Measurements from ENCODE around the gene CRMP1.

Gene CRMP1

DNA sequence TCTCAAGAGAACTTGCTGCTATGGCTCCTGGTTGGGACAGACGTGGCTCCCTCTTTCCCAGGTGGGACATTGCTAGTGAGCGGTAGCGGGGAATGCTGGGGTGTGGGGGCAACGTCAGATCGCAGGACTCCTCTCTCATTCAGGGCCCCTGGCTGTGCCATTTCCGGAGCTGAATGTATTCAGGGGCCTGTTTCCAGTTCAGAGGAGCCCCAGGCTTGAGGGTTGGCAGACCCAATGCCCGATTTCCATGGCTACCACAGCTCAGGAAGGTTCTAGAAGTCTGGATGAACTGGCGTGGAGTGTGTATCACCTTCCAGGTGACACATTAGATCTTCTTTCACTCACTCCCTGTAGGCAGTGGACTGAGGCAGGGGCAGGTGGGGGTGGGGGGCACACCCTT is 26.2 kb upstream of the CRMP1 start:
- DNase-seq: no peak

DNA sequence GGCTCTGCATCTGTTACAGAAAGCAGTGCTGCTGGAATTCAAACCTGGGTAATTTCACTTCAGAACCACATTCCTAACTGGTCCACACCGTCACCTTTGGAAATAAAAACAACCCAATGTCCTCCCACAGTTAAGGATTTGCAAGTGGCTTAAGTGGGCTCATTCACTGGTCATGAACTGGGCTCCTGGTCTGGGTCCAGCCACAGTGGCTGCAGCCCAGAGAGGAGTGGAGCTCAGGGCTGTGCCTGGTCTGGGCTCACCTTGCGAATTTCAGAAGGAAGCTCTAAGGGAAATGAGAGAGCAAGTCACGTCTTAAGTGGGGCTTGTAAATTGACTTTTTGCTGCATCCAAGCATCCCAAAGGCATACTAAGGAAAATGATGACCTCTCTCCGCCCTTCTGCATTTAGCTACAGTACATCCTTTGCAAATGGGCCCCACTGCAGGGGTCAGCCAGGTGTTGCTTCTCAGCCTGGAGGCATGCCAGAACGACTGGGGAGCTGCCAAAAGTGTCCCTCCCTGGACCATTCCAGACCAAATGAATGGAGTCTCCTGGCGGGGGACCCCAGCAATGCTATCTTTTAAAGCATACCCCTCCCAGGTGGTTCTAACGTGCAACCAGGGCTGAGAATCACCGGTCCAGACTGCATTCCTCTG is 25.6 kb upstream of the CRMP1 start:
- no peak for DNase-seq

DNA sequence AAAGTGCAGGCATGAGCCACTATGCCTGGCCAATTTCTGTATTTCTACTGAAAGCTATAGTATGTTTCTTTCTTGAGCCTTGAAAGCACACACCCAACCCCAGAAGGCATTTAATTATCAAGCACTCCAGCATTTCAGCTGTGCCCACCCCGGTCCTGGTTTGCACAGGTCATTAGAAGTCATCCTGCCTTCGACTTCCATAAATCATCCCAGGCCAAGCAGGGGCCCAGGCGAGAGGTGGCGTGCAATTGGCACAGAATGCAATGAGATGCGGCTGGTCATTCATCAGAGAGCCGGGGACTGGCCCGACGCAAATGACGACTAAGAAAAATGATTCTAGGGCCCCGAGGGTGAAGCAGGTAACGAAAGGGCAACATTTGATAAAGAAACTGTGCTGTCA is 24.8 kb upstream of the CRMP1 start:
- no peak for DNase-seq

DNA sequence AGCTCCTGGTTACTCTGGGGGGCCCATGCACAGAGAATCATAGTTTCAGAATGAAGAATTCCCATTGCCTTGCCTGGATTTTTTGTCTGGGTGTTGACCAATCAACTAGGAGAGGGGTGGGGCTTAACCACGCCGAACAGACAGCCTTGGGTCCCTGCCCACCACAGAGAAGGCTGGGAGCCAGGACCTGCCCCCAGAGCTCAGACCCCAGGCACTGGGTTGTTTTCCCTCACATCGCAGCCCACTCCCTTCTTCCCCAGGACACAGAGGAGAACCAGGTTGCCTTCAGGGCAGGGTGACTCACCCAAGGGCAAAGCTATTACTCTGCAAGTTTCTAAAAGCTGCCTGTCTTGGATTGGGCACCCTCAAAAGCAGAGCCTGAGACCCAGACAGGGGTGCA is 23.3 kb upstream of the CRMP1 start:
- DNase-seq: no peak

DNA sequence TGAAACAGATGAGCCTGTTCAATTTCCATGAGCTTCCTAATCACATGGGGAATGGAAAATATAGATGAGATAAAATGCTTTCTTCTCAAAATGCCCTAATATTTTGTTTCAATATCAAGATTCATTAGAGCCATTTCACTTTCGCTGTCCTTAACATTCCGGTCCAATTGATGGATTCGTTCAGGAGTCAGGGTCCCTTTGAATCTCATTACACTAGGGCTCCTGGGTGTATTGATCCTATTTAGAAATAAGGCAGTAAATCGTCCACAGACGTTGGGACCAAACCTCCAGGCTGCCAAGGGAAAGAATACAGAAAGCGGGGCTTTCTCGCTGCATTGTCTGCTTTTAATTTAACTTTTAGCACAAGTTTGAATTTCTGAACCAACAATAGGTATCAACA is 20.6 kb upstream of the CRMP1 start:
- DNase-seq: no peak

DNA sequence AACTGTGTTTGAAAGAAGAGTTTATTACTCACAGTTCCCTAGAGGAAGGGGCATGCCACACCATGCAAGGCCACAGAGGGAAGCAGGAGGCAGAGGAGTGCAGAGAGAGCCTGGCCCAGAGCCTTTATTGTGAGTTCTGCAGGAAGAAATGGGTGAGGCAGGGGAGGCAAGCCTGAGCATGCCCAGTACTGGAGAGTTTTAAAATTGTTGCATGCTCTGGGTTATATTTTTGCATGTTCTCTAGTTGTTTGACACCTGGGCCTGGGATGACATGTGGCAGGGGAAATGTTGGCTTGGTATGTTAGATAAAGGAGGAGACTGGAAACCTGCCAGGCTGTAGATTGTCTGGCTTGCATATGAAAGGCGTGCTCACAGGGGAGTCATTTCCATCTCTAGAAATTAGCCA is 19.7 kb upstream of the CRMP1 start:
- no peak for DNase-seq

DNA sequence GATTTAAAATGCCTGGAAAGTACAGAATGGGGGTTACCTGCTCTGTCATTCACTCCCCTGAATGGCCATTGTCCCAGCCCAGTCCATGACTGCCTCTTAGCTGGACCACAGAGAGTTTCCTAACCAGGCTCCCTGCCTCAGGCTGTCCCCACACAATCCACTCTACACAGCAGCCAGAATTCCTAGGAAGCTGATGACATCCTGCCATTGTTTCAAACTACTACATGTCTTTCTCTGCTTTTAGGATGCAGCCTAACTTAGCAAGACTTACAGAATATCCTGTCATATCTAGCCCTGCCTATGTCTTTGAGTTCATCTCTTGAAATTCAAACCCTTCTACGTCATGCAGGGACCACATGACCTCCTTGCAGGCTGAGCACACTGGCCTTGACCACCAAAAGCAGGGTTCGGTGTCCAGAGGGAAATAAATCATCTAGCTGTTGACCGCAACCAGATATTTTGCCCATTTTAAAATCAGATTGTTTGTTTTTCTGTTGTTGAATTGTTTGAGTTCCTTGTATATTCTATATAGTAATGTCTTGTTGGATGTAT is 16.1 kb upstream of the CRMP1 start:
- DNase-seq: no peak

DNA sequence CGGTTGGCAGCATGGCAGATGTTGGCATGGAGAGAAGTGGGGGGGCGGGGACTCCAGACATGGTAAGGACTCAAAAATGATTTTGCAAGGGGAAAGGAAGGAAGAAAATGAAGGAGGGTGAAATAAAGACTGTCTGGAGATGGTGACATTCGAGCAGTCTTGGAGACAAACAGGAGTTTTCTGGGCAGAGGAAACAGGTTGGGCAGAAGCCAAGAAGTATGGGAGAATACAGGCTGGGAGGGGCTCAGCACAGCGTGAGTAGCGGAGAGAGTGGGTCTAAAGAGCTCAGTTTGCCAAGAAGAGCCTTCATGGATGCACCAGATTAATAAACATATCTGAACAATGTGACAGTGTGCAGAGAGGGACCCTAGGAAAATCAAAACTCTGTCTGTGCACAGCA is 13.3 kb upstream of the CRMP1 start:
- no peak for DNase-seq

DNA sequence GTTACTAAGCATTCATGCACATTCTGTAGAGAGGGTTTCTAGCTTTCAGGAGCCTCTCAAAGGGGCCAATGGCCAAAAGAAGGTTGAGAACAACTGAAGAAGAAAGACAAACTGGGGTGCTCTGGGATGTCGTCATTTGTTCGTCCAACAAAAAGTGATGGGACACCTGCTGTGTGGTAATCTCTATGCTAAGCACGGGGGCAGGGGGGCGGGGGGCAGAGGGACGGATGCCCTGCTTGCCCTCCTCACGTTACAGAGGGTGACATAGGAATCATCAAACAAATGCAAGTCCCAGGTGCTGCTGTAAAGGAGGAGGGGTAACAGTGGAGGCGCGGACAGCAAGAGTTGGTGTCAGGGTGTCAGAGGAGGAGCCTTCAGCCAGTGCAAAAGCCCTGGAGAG is 12.8 kb upstream of the CRMP1 start:
- no peak for DNase-seq

DNA sequence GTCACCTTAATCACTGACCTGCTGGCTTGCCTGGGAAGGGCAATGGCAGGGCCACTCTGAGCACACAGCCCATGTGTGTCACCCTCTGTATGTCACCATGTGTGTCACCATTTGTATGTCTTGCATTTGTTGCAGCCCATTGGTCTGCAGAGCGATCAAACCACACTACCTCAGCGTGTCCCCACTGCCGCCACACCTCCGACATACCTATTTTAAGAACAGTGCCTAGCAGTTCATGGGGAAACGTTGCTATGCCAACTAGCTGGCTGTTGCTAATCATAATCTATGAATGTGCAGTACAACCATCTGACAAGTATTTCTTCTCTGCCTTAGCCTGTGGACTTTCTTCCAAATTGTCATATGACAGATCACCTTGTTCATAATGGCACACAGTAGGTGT is 8.0 kb upstream of the CRMP1 start:
- no peak for DNase-seq

DNA sequence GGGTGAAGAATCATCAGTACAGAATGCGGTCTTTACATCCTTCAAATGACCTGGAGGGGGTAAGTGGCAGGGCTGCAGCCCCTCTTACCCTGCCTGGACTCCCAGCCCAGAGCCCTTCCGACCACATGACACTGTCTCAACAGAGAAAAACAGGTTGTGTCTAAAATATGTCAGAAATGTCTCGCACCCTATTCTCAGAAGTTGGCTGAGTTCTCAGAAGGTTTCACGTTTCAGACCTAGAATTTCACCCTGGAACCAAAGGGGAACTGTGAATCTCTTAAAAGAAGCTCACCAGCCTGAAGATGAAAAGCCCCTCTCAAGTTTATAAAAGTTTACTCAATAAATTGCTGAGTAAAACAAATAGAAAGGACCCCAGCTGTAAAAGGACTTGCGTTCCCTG is 7.0 kb upstream of the CRMP1 start:
- no peak for DNase-seq

DNA sequence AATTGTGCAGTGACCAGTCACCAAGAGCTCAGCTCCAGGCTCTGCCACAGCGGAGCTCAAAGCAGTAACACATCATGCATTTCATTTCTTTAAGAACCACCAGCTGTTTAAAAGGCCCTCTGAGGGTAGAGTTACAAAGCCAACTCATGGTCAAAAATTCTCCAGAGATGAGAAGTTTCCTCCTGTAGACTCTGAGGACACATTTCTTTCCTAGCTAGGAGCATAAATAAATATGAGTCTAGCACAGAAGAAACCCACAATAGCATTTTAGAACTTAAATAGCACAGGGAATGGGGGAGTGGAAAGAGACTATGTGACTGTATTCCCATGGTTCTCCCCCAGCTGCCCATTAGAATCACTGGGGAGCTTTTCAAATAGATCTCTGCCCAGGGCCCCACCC is 6.5 kb upstream of the CRMP1 start:
- no peak for DNase-seq

DNA sequence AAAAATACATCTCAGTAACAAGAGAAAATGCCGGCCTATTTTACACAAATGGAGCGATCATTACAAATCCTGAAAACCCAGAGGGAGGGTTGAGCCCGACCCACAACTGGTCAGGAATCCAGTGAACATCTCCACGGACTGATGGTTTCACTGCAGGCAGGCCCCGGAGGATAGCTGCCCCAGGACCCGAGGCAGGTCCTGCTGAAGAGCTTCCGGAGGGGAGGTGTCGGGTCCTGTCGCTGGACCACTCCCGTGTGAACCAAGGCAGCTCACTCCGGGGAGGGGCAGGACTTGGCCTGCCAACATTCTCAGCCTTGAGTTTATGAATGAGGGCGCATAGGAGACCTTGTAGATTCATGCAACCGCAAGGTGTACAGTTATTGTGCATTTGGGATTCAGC is 4.8 kb upstream of the CRMP1 start:
- no peak for DNase-seq

DNA sequence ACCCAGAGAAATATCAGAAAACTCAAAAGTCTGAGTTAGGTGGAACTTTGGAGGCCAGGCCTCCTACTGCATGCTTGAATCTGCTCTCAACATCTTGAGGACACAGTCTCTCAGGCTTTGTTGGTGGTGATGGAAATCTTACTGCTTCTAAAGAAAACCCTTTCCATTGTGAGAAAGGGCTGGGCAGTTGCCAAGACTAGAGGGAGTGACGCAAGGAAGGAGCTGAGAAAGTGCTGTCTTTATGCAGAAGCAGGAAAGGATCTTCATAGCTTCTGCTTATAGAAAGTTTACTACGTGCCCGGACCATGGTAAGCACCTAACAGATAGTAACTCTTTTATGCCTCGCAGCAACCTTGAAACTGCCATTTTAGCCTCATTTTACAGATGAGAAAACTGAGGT is 2.4 kb upstream of the CRMP1 start:
- DNase-seq: no peak

DNA sequence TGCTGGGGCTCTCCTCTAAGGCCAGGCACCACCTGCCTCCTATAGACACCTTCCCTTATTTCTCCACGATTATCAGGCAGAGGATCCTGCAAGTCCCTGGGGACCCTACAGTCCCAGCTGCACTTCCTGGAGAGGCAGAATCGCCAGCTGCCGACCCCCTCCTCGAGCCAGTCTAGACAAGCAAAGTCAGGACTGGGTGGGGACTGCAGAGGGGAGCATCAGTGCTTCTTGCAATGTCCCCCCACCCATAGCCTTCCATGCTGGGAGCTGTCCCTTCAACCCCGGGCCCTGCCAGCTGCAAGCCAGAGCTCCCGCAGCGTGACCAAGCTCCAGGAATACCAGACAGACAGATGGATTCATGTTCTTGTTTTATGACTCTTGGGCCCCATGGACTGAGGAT is 1.4 kb upstream of the CRMP1 start:
- no peak for DNase-seq

DNA sequence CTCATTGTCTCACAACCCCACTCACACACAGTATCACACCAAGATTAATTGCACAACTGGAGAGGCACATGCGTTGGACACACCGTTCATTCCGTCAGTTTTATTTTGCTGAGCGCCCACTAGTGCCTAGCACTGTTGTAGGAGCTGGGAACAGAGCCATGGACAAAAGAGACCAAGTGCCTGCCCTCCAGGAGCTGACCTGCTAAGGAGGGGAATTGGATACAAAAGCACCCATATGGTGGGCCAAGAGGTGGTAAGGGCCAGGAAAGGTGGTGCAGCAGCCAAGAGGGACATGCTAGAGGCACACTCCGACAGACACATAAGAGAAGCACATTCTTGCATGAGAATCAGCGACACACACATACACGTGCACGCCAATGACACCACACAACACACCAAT is 705 bp upstream of the CRMP1 start:
- no peak for DNase-seq

DNA sequence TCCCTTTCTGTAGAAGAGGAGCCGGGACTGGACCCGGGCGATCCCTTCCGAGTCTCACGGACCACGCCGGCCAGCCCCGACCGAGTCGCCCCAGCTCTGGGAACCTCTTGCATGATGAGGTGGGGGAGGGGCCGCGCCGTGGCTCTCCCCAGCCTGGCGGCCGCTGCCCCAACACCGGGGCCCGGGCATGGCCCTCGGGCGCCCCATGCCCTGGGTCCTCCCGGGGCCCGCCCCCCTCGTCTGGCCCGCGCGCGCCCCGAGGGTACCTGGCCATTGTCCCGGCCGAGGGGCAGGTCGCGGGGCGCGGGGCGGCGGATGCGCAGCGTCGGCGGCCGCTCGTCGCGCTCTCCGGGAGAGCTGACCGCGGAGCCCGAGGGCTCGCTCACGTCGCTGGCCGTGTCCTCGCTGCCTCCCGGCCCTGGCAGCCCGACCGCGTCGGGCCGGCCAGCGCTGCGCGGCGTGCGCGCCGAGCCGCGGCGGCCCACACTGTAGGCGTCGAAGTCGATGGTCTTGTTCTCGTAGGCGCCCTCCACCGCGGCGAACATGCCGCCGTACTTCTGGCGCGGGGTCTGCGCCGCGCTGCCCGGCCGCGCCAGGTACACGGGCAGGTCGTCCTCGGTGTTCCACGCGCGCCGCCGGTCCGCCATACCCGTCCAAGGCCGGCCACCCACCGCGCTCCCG is 423 bp downstream of the CRMP1 start:
- no peak for DNase-seq

DNA sequence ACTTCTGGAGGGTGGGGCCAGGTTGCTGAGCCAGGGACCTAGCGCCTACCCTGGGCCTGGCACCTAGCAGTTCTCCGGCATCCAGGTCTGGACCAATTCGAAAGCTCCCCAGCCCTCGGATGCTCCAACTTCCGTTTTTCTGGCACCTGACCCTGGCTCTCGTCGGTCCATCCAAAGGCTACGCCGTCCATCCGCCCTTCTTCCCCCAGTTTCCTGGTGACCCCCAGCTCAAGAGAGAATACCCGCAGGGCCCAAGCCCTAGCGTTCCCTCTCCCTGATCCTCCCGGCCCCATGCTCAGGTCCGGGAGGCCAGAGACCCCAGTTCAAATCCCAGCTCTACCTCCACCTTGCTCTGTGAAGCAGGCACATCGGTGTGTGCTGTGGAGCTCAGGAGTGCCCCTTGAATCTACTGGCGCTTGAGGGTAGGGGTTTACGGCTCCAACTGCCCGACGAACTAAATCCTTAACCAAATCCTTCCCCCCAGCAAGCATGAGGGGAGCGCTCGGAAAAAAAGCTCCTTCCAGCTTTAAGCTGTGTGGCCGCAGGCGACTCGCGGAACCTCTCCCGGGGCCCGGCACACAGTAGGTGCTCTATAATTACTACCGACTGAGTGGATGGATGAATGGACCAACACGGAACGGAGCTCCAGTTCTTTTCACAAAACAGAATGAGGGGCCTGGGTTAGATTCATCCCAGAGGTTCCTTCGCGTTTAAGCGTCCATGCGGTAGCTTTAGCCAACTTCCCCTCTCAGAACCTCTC is 1.1 kb downstream of the CRMP1 start:
- no peak for DNase-seq

DNA sequence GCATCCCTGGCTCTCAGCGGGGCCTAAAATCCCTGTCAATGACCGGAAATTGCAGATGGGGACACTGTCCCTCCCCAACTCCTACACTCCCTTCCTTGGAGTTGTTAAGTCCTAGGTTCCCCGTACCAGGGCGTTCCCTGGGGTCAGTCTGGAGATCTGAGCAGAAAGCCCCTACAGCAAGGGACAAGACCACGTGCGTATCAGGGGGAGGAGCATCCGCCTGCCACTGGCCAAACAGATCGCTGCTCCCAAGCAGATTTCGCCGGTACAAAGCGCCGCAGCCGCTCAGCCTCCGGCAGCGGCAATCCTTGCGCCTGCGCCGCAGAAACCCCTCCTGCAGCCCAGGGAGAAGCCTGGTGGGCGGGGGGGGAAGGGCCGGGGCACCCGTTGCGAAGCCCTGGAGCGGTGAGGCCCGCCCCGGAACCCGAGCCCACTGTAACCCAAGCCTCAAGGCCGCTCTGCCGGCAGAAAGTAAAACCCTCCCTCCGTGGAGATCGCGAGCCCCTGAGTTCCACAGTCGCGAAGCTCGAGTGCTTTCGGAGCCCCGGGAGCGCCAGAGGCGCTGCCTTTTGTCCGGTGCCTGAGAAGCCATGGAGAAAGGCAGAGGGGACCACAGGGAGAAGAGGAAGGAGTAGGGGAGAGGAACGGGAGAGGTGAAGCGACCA is 2.7 kb downstream of the CRMP1 start:
- DNase-seq: peak; percentile 14

DNA sequence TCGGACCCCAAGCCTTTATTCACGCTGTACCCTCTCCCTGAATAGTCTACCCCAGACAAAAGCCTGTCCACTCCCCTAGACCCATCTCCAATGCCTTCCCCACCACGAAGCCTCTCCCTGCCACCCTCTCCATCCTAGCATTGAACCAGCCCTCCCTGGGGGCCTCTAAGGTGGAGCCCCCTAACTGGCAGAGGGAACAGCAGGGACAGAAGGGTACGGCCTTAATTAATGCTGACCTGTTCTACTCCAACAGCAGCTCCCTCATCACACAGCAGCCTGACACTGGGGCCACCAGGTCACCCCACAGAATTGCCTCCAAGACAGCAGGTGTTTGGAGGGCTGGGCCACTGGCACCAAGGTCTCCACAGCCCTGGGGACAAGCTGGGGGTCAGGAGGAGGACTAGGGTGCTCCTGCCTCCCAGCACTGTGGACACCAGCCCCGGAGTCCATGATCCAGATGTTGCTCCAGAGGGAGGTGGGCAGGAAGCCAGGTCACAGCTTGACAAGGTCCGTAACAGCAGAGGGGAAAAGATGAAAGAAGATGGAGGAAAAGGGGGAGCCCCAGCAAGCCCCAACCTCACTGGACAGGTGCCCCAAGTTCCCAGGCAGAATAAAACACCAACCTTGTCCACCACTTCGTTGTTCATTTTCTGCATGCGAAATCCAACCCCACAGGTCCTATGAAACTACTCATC is 3.7 kb downstream of the CRMP1 start:
- DNase-seq: no peak

DNA sequence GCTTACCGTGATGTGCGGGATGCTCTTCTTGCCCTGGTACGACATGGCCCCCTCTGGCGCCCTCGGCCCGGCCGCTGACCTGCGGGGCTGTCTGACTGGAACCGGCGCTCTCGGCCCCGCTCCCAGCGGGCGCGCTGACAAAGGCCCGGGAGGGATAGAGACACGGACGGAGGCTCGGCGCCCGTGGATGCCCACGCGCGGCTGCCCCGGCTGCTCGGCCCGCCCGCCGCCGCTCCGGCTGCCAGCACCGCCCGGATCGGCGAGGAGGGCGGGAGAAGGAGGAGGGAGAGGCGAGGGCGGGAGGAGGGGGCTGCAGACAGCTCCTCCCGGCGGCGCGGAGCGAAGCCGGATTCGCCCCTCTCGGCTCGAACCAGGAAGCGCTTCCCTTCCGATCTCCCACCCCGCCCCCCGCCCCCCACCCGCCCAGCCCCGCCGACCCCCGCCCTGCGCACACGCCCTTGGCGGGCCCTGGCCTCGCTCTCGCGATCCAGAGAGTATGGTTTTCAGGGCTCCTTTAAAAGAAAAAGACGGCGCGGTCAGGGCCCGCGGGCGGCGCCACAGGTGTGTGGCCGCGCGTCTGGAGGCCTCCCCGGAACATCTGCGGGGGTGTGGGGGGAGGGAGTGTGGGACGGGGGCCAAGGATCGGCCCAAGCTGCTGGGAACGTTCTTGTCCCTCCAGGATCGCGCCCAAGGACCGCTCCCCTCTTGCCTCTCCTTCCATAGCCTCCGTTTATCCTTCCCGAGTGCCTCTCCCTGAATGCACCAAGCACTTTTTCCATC is 4.5 kb downstream of the CRMP1 start:
- no peak for DNase-seq
